Gastrocnemius medialis (tissue), 4 donors: Measurements from ENCODE around the gene DNAJC1.

ENCODE experiments used
- POLR2A ChIP-seq, 2 donors: fragments of 450-650 bp; IDR thresholded peaks; one replicate each; pipeline ENCODE4 v1.6.1; 2017; ENCODE audit warnings: antibody characterized with exemption in 2 of 2, mild to moderate bottlenecking in 2 of 2, moderate library complexity in 2 of 2
- TF ChIP-seq, protein P1 (sequence below), 5 experiments: fragments of 450-650 bp in 3 of 5; fragments of 200-600 bp in 2 of 5; sonication (generic) in 2 of 5; IDR thresholded peaks in 4 of 5; conservative IDR thresholded peaks in 1 of 5; 1 replicate in 4 of 5; 2 replicates in 1 of 5; pipeline ENCODE4 v1.5.1; 2016 to 2019; ENCODE audit warnings: antibody characterized with exemption in 5 of 5, mild to moderate bottlenecking in 3 of 5, moderate library complexity in 3 of 5

DNA sequence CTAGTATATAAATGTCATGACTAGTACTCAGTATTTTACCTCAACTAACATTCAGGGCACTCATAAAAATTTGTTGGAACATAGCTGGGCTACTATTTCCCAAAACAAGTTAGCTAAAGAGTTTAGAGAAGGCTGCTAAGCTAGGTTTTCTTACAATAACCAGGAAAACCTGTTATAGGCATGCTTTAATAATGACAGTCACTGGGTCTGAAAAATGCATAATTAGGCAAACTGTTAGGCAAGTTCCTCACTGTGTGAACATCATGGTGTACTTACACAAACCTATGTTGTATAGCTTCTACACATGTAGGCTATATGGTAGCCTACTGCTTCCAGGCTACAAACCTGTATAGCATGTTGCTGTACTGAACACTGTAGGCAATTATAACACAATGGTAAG, 79.0 kb downstream of the DNAJC1 start:
- TF ChIP-seq, protein P1, sequence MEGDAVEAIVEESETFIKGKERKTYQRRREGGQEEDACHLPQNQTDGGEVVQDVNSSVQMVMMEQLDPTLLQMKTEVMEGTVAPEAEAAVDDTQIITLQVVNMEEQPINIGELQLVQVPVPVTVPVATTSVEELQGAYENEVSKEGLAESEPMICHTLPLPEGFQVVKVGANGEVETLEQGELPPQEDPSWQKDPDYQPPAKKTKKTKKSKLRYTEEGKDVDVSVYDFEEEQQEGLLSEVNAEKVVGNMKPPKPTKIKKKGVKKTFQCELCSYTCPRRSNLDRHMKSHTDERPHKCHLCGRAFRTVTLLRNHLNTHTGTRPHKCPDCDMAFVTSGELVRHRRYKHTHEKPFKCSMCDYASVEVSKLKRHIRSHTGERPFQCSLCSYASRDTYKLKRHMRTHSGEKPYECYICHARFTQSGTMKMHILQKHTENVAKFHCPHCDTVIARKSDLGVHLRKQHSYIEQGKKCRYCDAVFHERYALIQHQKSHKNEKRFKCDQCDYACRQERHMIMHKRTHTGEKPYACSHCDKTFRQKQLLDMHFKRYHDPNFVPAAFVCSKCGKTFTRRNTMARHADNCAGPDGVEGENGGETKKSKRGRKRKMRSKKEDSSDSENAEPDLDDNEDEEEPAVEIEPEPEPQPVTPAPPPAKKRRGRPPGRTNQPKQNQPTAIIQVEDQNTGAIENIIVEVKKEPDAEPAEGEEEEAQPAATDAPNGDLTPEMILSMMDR (IDR thresholded peaks at IDR 0.05 in 4 of 5, conservative IDR thresholded peaks at IDR 0.05 in 1 of 5), result no peak
- TF ChIP-seq POLR2A (IDR thresholded peaks at IDR 0.05), result no peak
